Measurements from ENCODE around the gene GFPT2.

GFPT2 gene

GRCh38 chr5:180378438-180379344 lies 25.6 kb upstream of the GFPT2 start:
- DNase-seq = no peak

DNA sequence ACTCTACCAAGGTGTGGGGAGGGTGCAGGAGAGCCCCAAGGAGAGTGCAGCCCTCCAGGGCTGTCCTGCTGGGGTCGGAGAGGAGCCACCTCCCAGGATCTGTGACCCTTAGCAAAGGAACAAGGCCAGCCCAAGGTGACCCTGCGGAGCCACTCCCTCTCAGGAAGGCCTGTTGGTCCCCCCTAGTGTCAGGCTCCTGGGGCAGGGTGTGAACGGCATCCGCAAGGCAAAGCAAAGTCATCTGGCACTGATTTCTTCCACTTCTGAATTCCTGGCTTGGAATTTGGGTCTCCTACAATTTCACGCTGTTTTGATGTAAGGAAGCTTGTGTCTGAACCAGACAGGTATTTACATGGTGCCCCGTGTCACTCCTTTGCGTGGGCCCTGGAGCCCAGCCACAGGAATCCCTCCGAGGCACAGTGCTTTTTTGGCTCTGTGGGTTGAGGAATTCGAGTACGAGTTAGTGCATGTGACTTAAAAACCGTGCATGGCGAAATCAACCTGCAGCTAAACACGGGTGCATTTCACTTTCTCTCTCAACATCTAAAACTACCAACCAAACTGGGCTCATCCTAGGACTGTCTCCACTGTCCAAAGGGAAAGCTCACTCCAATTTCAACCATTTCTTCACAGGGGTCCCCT lies 24.5 kb upstream of the GFPT2 start:
- DNase-seq = no peak

- no peak for DNase-seq
These were observed 23.4 kb upstream of the GFPT2 start for GRCh38 chr5:180376511-180376910.

- no peak for DNase-seq
These were observed 22.8 kb upstream of the GFPT2 start for GRCh38 chr5:180375955-180376354.

- DNase-seq = no peak
These were observed 22.2 kb upstream of the GFPT2 start for GRCh38 chr5:180375291-180375690.

- no peak for DNase-seq
These were observed 20.7 kb upstream of the GFPT2 start for GRCh38 chr5:180373870-180374269.

DNA sequence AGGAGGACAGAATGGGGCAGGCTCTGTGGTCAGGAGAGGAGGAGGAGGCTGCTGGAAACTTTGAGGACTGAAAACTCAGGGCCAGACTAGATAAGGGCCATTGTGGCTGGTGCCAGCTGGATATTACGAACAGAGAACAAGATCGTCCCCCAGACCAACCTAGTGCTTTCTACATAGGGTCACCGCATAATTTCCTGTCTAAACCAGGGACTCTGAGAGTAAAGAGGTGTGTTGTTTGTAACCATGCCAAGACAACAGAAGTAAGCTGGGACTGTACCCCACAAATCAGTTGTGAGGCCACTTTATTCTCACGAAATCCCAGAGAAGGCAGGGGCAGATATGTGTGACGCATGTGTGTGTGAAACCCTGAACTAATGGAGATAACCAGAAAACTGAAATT lies 20.3 kb upstream of the GFPT2 start:
- no peak for DNase-seq

GRCh38 chr5:180371949-180372348 lies 18.8 kb upstream of the GFPT2 start:
- no peak for DNase-seq

- no peak for DNase-seq
These were observed 17.9 kb upstream of the GFPT2 start for GRCh38 chr5:180370861-180371641.

GRCh38 chr5:180367991-180368390 lies 14.9 kb upstream of the GFPT2 start:
- DNase-seq = no peak

DNA sequence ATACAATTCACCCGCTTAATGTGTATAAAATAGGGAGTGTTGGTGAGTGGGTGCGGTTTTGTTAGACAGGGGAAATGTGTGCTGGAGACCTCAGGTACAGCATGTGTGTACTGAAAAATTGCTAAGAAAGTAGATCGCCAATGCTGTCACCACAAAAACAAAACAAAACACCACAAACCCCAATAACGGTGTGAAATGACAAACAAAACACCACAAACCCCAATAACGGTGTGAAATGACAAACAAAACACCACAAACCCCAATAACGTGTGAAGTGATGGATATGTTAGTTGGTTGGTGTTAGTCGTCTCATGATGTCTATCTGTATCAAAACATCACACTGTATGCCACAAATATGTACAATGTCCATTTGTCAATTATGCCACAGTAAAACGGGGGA lies 14.2 kb upstream of the GFPT2 start:
- no peak for DNase-seq

- DNase-seq = no peak
These were observed 13.2 kb upstream of the GFPT2 start for GRCh38 chr5:180366326-180366725.

- no peak for DNase-seq
These were observed 12.7 kb upstream of the GFPT2 start for GRCh38 chr5:180365829-180366228.

DNA sequence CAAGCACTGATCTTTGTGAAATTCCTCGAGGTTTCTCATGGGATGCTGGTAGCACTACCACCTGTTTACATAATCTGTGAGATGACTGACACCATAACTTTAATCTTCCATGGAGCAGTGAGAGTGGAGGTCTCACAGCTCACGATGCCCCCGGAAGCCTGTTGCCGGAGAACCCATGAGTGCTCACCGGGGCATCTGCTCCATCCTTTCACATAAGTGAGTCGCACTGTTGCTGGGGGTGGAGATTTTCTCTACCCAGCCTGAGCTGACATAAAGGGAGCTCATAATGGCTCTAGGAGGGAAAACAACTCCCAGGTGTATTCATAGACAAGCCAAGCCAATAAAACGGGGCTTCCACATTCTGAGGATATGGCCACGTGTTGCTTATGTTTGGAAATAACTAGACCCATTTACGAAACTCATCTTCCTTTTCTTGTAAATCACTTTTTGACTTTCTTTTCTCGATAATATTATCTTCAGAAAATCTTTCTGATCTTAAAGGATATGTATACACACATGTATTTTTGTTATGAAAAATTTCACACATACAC lies 11.2 kb upstream of the GFPT2 start:
- DNase-seq = no peak

- no peak for DNase-seq
These were observed 7.2 kb upstream of the GFPT2 start for GRCh38 chr5:180360078-180360957.

- DNase-seq = no peak
These were observed 5.6 kb upstream of the GFPT2 start for GRCh38 chr5:180358694-180359093.

DNA sequence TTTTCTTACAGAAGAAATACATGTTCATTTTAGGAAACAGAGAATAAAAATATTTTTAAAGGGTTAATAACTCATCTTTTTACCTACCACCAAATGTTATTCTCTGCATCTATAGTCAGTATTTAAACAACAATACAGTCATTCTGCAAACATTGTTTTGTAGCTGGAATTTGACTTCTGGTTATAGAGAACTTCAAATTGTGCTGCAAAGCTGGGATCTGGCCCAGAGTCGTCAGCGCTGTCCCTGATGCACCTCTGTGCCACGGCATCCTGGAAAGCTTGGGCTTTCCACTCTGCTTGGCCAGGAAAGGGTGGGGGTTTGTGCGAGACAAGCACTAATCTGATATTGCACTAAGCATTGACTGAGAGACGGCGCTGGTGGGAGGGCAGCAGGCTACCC lies 5.0 kb upstream of the GFPT2 start:
- DNase-seq = no peak

DNA sequence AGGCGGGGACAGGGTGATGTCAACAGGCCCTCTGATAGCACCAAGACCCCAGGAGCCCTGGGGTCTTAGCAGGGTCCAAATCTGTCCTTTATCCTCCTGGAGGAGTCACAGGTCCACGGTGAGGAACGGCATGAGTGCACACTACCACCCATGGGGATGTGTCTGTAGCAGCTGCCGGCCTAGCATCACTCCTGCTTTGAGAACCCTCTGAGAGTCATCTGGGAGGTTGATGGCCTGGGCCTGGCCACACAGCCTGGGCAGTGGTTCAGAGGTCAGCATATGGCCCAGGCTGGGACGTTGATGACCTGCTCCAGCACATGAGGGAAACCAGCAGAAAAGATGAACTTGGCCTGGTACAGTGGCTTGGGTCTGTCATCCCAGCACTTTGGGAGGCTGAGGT lies 1.8 kb upstream of the GFPT2 start:
- DNase-seq = no peak

DNA sequence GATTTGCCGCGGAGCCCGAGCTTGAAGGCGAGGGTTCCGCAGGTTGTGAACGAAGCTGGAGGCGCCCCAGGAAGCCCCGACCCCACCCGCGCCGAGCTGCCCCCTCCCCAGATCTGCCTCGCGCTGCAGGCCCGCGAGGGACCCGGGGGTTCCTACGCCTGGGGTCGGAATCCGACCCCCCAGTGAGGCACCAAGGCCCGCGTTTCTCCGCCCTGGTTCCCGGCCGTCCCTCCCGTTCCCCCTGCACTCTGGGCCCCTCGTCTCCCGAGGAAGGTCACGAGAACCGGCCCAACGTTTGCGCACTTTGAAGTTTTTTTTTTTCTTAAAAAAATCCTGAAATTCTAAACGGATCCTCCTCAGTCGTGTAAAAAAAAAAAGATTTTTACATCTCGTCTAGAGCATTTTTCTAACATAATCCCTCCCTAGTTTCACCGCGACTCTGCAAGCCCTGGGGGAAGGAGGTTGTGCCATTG lies 880 bp upstream of the GFPT2 start:
- no peak for DNase-seq

GRCh38 chr5:180352116-180353047 lies 754 bp downstream of the GFPT2 start:
- DNase-seq = no peak

All from NCI-H1436 treated with DMSO at 0.1 percent for 48 hours (cell line).